OCI-LY3 (cell line): Measurements from ENCODE around the gene LYPD6B.

Source experiments
- CTCF ChIP-seq: fragments of 200-600, 300-600 bp; sonication (generic); IDR thresholded peaks from 2 replicates; pipeline ENCODE4 v1.5.1; 2014; ENCODE audit warnings: antibody characterized with exemption, low read length, low read depth
- EZH2phosphoT487 ChIP-seq: fragments of 200-600 bp; shearing (Covaris generic); IDR thresholded peaks from 2 replicates; pipeline ENCODE4 v1.6.1; 2018; ENCODE audit warnings: antibody characterized with exemption, mixed run types, low read depth

GRCh38 chr2:149200109-149200520 is 161.6 kb downstream of the LYPD6B start:
- TF ChIP-seq CTCF (no peak), EZH2phosphoT487 (no peak)
